ENCODE measurements around the gene CHPF.

DNA sequence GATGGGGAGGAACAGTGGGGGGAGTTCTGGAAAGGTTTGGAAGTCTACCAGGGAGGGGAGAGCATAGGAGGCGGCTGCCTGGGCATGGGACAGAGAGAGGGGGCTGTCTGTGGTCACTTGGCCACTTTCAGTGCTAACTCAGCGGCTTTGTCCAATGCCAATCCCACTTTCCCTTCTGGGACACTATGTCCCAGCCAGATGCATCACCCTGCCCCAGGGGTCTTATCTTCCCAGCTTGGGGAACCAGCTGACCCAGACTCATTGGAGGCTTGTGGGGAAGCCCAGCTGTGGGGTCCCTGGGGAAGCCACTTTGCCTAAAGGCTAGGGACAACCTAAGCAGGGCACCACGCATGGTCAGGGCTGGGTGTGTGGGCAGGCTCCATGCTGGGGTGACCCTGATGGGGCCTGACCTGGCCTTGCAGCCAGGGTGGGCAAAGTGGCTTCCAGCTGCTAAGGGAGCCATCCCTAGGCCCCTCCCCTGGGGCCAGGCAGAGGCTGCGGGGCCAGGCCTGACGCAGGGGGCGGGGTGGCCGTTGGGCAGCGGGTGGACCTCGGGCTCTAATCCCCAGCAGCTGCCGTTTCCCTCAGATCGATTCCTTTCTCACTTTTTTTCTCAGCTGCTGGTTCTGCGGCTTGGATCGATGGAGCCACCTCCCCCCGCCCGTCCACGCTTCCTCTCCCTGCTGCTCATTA, 30.9 kb downstream of the CHPF start:
- no peak for TF ChIP-seq POLR2A (IDR thresholded peaks at IDR 0.05)
- TF ChIP-seq, protein P1, sequence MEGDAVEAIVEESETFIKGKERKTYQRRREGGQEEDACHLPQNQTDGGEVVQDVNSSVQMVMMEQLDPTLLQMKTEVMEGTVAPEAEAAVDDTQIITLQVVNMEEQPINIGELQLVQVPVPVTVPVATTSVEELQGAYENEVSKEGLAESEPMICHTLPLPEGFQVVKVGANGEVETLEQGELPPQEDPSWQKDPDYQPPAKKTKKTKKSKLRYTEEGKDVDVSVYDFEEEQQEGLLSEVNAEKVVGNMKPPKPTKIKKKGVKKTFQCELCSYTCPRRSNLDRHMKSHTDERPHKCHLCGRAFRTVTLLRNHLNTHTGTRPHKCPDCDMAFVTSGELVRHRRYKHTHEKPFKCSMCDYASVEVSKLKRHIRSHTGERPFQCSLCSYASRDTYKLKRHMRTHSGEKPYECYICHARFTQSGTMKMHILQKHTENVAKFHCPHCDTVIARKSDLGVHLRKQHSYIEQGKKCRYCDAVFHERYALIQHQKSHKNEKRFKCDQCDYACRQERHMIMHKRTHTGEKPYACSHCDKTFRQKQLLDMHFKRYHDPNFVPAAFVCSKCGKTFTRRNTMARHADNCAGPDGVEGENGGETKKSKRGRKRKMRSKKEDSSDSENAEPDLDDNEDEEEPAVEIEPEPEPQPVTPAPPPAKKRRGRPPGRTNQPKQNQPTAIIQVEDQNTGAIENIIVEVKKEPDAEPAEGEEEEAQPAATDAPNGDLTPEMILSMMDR (IDR thresholded peaks at IDR 0.05), result no peak
